CD14-positive monocyte (primary cell): ENCODE measurements around the gene ZMYND19. TPM values are rescaled to one million over a fixed set of nuclear protein-coding genes. Genes with fewer than 3 reads are reported as not detected.
"Not testable (repeated sequence)": the region's sequence is repeated elsewhere in the genome, so short reads cannot be mapped to it uniquely, and the experiment has no call there.

Experiments used
- DNase-seq, 3 donors: peaks; one replicate each; pipeline ENCODE4 v3.0.0-alpha.2; 2011 to 2022
- H2AFZ ChIP-seq: 2 replicates; pipeline ENCODE4 v1.6.0; 2012; ENCODE audit warnings: mild to moderate bottlenecking, low read depth, low read length, inconsistent platforms; ENCODE audit not compliant: insufficient read depth, poor library complexity, severe bottlenecking
- H3K27ac ChIP-seq, 2 donors: 1 replicate in 1 of 2; 2 replicates in 1 of 2; pipeline ENCODE4 v1.5.1; 2012 to 2013; ENCODE audit warnings: low read length in 2 of 2, control low read depth in 1 of 2, inconsistent platforms in 1 of 2, low read depth in 1 of 2, mild to moderate bottlenecking in 1 of 2
- H3K27me3 ChIP-seq, 2 donors: one replicate each; pipeline versions ENCODE4 v1.6.0 to v1.6.1; 2011 to 2013; ENCODE audit warnings: low read length in 2 of 2; ENCODE audit not compliant: control insufficient read depth in 2 of 2, insufficient read depth in 2 of 2
- H3K36me3 ChIP-seq, 2 donors: replicated peaks in 1 of 2; 1 replicate in 1 of 2; 2 replicates in 1 of 2; pipeline versions ENCODE4 v1.5.1 to v1.6.1; 2012 to 2013; ENCODE audit warnings: low read length in 2 of 2, control low read depth in 1 of 2, inconsistent platforms in 1 of 2, mild to moderate bottlenecking in 1 of 2; ENCODE audit not compliant: insufficient read depth in 2 of 2, control insufficient read depth in 1 of 2
- H3K4me1 ChIP-seq, 2 donors: 1 replicate in 1 of 2; 2 replicates in 1 of 2; pipeline versions ENCODE4 v1.5.1 to v1.6.1; 2012 to 2013; ENCODE audit warnings: low read length in 2 of 2, control low read depth in 1 of 2, inconsistent platforms in 1 of 2, mild to moderate bottlenecking in 1 of 2, moderate library complexity in 1 of 2; ENCODE audit not compliant: insufficient read depth in 2 of 2, control insufficient read depth in 1 of 2
- H3K4me2 ChIP-seq: replicated peaks from 2 replicates; pipeline ENCODE3; 2012; ENCODE audit warnings: low read length, moderate library complexity, mild to moderate bottlenecking; ENCODE audit not compliant: poor library complexity, severe bottlenecking; ENCODE audit errors: extremely low read depth
- H3K4me3 ChIP-seq, 3 experiments: fragments of 200-600 bp in 1 of 3; sonication (generic) in 1 of 3; replicated peaks in 1 of 3; 1 replicate in 2 of 3; 2 replicates in 1 of 3; pipeline ENCODE4 v1.5.1; 2011 to 2013; ENCODE audit warnings: low read length in 3 of 3, mild to moderate bottlenecking in 3 of 3, control low read depth in 2 of 3, low read depth in 2 of 3, inconsistent platforms in 1 of 3, moderate library complexity in 1 of 3
- H3K79me2 ChIP-seq: 2 replicates; pipeline ENCODE4 v1.6.0; 2012; ENCODE audit warnings: mild to moderate bottlenecking, control low read depth, inconsistent platforms, low read length, moderate library complexity; ENCODE audit not compliant: insufficient read depth
- H3K9ac ChIP-seq: 2 replicates; pipeline ENCODE4 v1.6.0; 2017; ENCODE audit warnings: low read length, mild to moderate bottlenecking; ENCODE audit not compliant: insufficient read depth, poor library complexity, severe bottlenecking
- H3K9me3 ChIP-seq, 2 donors: replicated peaks in 1 of 2; 1 replicate in 1 of 2; 2 replicates in 1 of 2; pipeline versions ENCODE4 v1.5.1 to v1.6.1; 2012 to 2013; ENCODE audit warnings: low read length in 2 of 2, control low read depth in 1 of 2; ENCODE audit not compliant: control insufficient read depth in 1 of 2, insufficient read depth in 1 of 2
- H4K20me1 ChIP-seq: 2 replicates; pipeline ENCODE4 v1.6.0; 2012; ENCODE audit warnings: mild to moderate bottlenecking, low read length, control low read depth, moderate library complexity; ENCODE audit not compliant: insufficient read depth
- H3K27ac Mint-ChIP-seq, 7 donors: one replicate each; pipeline ENCODE4 v1.8.0; 2020; ENCODE audit warnings: mild to moderate bottlenecking in 7 of 7, mixed read lengths in 7 of 7, moderate library complexity in 6 of 7, inconsistent platforms in 2 of 7
- H3K27me3 Mint-ChIP-seq, 3 donors: one replicate each; pipeline ENCODE4 v1.8.0; 2021 to 2022; ENCODE audit warnings: low read depth in 3 of 3, mild to moderate bottlenecking in 3 of 3, mixed read lengths in 3 of 3, moderate library complexity in 3 of 3, inconsistent platforms in 1 of 3
- H3K36me3 Mint-ChIP-seq, 2 donors: one replicate each; pipeline ENCODE4 v1.8.0; 2020; ENCODE audit warnings: mixed read lengths in 2 of 2, inconsistent platforms in 1 of 2, mild to moderate bottlenecking in 1 of 2
- H3K4me1 Mint-ChIP-seq: one replicate; pipeline ENCODE4 v1.8.0; 2020; ENCODE audit warnings: mild to moderate bottlenecking, mixed read lengths
- H3K4me3 Mint-ChIP-seq, 2 donors: one replicate each; pipeline ENCODE4 v1.8.0; 2020; ENCODE audit warnings: mild to moderate bottlenecking in 2 of 2, mixed read lengths in 2 of 2, moderate library complexity in 1 of 2
- H3K9me3 Mint-ChIP-seq, 7 donors: one replicate each; pipeline ENCODE4 v1.8.0; 2020 to 2022; ENCODE audit warnings: mixed read lengths in 7 of 7, mild to moderate bottlenecking in 6 of 7, moderate library complexity in 6 of 7, inconsistent platforms in 2 of 7
- WGBS: methylation state at CpG from one replicate; pipeline ENCODE4 v1.1.5; 2013; ENCODE audit warnings: missing lambda C conversion rate; ENCODE audit not compliant: insufficient coverage; 5-methylcytosine and 5-hydroxymethylcytosine counted together
- intact Hi-C, 2 donors: fragments of 100-400 bp; cut with micrococcal nuclease; formaldehyde crosslinking; loops; one replicate each; pipeline versions ENCODE4 v1.15.0 to v1.15.1; 2023
- polyA plus RNA-seq, 3 donors: library from polyadenylated mRNA; depleted of rRNA in 1 of 3; unstranded in 2 of 3; stranded (reverse) in 1 of 3; fragments of 300-500 nt in 2 of 3; fragments of >200 nt in 1 of 3; fragmentation: Illumina TruSeq in 2 of 3; gene quantifications; 1 replicate in 2 of 3; 2 replicates in 1 of 3; pipeline ENCODE4 v1.2.3, GENCODE V29; 2012 to 2021
- TF ChIP-seq, protein P1 (sequence below): fragments of 200-600 bp; IDR thresholded peaks from one replicate; pipeline ENCODE4 v1.8.0; 2022; ENCODE audit warnings: antibody characterized with exemption, mild to moderate bottlenecking

Gene ZMYND19
- polyA plus RNA-seq, 3 donors: 1.9 to 12.4 (median 4.5) TPM

DNA sequence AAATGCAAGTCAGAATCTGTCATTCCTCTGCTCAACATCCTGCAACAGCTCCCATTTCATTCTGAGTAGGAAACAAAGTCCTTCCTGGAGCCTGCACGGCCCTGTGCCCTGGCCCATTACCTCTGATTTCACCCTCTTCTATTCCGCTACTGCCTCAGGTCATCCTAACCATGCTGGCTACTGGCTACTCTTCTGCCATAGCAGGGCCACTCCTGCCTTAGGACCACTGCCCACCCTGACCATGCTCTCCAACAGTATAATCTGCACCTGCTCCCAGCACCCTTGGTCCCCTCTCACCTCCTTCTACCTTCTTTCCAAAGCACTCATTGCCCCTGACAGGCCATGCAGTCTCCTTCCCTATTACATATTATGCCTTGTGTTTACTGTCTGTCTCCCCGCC, 19.7 kb downstream of the ZMYND19 start:
- Mint-ChIP-seq H3K9me3 (peaks cover 3 to 9% (median 5%) of the 10 kb centered on the region in 7 donors), H3K4me1 (peaks cover 3% of the 10 kb centered on the region), H3K36me3 (peaks cover 42 to 50% of the 10 kb centered on the region in 2 donors), H3K4me3 (no peak overlapping the region), H3K27me3 (peaks cover 0 to 5% (median 0%) of the 10 kb centered on the region in 3 donors), H3K27ac (no peak overlapping the region)
- no peak for DNase-seq
- TF ChIP-seq, protein P1, sequence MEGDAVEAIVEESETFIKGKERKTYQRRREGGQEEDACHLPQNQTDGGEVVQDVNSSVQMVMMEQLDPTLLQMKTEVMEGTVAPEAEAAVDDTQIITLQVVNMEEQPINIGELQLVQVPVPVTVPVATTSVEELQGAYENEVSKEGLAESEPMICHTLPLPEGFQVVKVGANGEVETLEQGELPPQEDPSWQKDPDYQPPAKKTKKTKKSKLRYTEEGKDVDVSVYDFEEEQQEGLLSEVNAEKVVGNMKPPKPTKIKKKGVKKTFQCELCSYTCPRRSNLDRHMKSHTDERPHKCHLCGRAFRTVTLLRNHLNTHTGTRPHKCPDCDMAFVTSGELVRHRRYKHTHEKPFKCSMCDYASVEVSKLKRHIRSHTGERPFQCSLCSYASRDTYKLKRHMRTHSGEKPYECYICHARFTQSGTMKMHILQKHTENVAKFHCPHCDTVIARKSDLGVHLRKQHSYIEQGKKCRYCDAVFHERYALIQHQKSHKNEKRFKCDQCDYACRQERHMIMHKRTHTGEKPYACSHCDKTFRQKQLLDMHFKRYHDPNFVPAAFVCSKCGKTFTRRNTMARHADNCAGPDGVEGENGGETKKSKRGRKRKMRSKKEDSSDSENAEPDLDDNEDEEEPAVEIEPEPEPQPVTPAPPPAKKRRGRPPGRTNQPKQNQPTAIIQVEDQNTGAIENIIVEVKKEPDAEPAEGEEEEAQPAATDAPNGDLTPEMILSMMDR: no peak
- Histone ChIP-seq H3K4me1 (no peaks in the 10 kb centered on the region), H3K9ac (no peak overlapping the region), H3K4me2 (no peak overlapping the region), H3K9me3 (peaks cover 7 to 8% of the 10 kb centered on the region in 2 donors), H3K27me3 (no peaks in the 10 kb centered on the region), H3K36me3 (peaks cover 28 to 34% of the 10 kb centered on the region in 2 donors), H4K20me1 (peaks cover 24% of the 10 kb centered on the region), H3K4me3 (no peak overlapping the region), H2AFZ (no peak overlapping the region), H3K27ac (no peak overlapping the region), H3K79me2 (peaks cover 4% of the 10 kb centered on the region)
- 94% methylated on average over 3 of the region's 3 CpGs for WGBS
- intact Hi-C loops: loop anchor here in 1 of 2 donors (10.0 kb wide), 1 partner anchor 124 kb away; no protein-coding TSS in a partner anchor

DNA sequence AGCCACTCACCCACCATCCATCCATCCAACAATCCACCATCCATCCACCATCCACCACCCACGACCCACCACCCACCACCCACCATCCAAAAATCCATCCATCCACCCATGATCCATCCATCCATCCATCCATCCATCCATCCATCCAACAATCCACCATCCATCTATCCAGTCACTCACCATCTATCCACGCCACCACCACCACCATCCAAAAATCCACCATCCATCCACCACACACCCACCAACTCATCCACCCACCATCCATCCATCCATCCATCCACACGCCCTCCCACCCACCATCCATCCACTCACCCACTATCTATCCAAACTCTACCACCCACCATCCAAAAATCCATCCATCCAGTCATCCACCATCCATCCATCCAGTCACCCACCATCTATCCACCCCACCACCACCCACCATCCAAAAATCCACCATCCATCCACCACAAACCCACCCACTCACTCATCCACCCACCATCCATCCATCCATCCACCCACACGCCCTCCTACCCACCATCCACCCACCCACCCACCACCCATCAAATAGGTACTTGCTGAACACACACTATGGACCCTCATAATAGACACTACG, 20.6 kb downstream of the ZMYND19 start:
- peaks cover 0 to 7% (median 0%) of the 10 kb centered on the region in 3 donors for H3K27me3 Mint-ChIP-seq
- peaks cover 6 to 14% (median 8%) of the 10 kb centered on the region in 7 donors for H3K9me3 Mint-ChIP-seq
- H4K20me1 ChIP-seq: peaks cover 17% of the 10 kb centered on the region
- H3K9ac ChIP-seq: no peak overlapping the region
- no peak for DNase-seq
- H3K36me3 ChIP-seq: peaks cover 20 to 27% of the 10 kb centered on the region in 2 donors
- peak overlapping the region in 1 of 2 donors; percentile 26 for H3K4me3 Mint-ChIP-seq
- H3K79me2 ChIP-seq: no peaks in the 10 kb centered on the region
- no peaks in the 10 kb centered on the region for H3K27me3 ChIP-seq
- intact Hi-C loops: loop anchor here in 1 of 2 donors (10.0 kb wide), 1 partner anchor 125 kb away; no protein-coding TSS in a partner anchor
- no peaks in the 10 kb centered on the region for H3K4me1 Mint-ChIP-seq
- H2AFZ ChIP-seq: no peak overlapping the region
- H3K9me3 ChIP-seq: peaks cover 7 to 14% of the 10 kb centered on the region in 2 donors
- TF ChIP-seq, protein P1: no peak
- no peak overlapping the region for H3K27ac Mint-ChIP-seq
- H3K27ac ChIP-seq: no peak overlapping the region
- 96% methylated on average over 5 of the region's 5 CpGs for WGBS
- no peak overlapping the region for H3K4me2 ChIP-seq
- no peaks in the 10 kb centered on the region for H3K4me1 ChIP-seq
- no peak overlapping the region for H3K4me3 ChIP-seq
- H3K36me3 Mint-ChIP-seq: peaks cover 34 to 43% of the 10 kb centered on the region in 2 donors

DNA sequence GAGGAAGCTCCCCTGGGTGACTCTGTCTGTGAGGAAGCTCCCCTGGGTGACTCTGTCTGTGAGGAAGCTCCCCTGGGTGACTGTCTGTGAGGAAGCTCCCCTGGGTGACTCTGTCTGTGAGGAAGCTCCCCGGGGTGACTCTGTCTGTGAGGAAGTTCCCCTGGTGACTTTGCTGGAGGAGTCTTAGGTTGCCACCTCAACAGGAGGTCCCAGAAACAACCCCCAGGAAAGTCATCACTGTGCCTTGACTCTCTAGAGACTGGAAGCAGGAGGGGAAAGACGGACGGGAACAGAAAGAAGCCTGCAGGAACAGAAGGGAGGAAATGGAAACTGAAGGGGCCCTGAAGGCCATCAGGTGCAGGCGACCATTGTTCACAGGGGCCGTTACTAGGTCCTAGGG, 21.9 kb downstream of the ZMYND19 start:
- WGBS: 88% methylated on average over 4 of the region's 5 CpGs
- Histone ChIP-seq H3K36me3 (peaks cover 22 to 29% of the 10 kb centered on the region in 2 donors), H3K9me3 (peaks cover 7 to 18% of the 10 kb centered on the region in 2 donors), H4K20me1 (peaks cover 28% of the 10 kb centered on the region), H3K27ac (peak overlapping the region in 1 of 2 donors; percentile 45)
- intact Hi-C loops, H3K79me2 ChIP-seq, H3K9ac ChIP-seq, H2AFZ ChIP-seq, H3K4me1 ChIP-seq, H3K4me1 Mint-ChIP-seq, H3K4me2 ChIP-seq, H3K4me3 Mint-ChIP-seq, H3K27me3 ChIP-seq, H3K4me3 ChIP-seq: not testable (repeated sequence)
- H3K27me3 Mint-ChIP-seq: peaks cover 0 to 12% (median 2%) of the 10 kb centered on the region in 3 donors
- DNase-seq: peak in 1 of 3 donors; percentile 55
- H3K9me3 Mint-ChIP-seq: peaks cover 9 to 20% (median 15%) of the 10 kb centered on the region in 7 donors
- peak overlapping the region in 5 of 7 donors; percentile 25 to 85 (median 64) for H3K27ac Mint-ChIP-seq
- H3K36me3 Mint-ChIP-seq: peaks cover 36 to 44% of the 10 kb centered on the region in 2 donors
